ENCODE results near the gene DUOX1. TPM values are rescaled to one million over a fixed set of nuclear protein-coding genes. Genes with fewer than 3 reads are reported as not detected.

Gene DUOX1
- total and polyA plus RNA-seq, 2 donors (not counting 1 experiment from before 2014, with no cell fraction given) = not detected

GRCh38 chr15:45187894-45188830, 58.4 kb downstream of the DUOX1 start, which contains the start of gene SHF:
TSS of gene SHF (minus strand) at chr15:45187966. CDS start at chr15:45187951, 15 bp downstream.
- Histone ChIP-seq H3K36me3 (ENCODE audit: control insufficient read depth, insufficient read depth, low read length) (no peaks in the 10 kb centered on the region), H3K27me3 (ENCODE audit: control insufficient read depth, insufficient read depth, low read length) (peaks cover 18% of the 10 kb centered on the region), H3K9me3 (ENCODE audit: control insufficient read depth, insufficient read depth, low read depth, low read length) (no peaks in the 10 kb centered on the region), H3K4me1 (ENCODE audit: control insufficient read depth, extremely low read depth, insufficient read depth, low read length) (no peaks in the 10 kb centered on the region), H3K4me2 (ENCODE audit: extremely low read depth, insufficient read depth, low read length) (peak within 1 kb of the TSS; percentile 96), H2AFZ (ENCODE audit: low read length) (peak within 1 kb of the TSS; percentile 71), H4K20me1 (ENCODE audit: control insufficient read depth, extremely low read depth, insufficient read depth, low read length) (no peaks in the 10 kb centered on the region), H3K9ac (ENCODE audit: insufficient read depth, low read length) (peak within 1 kb of the TSS; percentile 34), H3K79me2 (ENCODE audit: control insufficient read depth, insufficient read depth, low read length) (no peaks in the 10 kb centered on the region), H3K27ac (ENCODE audit: insufficient read depth, low read length) (no peak within 1 kb of the TSS), H3K4me3 (replicated peaks in 1 of 4; ENCODE audit: control extremely low read depth in 1 of 4, insufficient read depth in 1 of 4, low read depth in 3 of 4, low read length in 4 of 4) (peak within 1 kb of the TSS; percentile 46 to 76 (median 60))
- peak; percentile 33 to 50 for DNase-seq (ENCODE audit: low read depth in 2 of 2)
- TF ChIP-seq EZH2 (IDR thresholded peaks at IDR 0.05; ENCODE audit: low read length, missing control alignments) (peak; percentile 53), CTCF (conservative IDR thresholded peaks at IDR 0.05 in 1 of 2, IDR thresholded peaks at IDR 0.05 in 1 of 2; ENCODE audit: low read depth in 1 of 2, low read length in 2 of 2) (no peak)

GRCh38 chr15:45197512-45197911, 67.7 kb downstream of the DUOX1 start:
- Histone ChIP-seq H3K4me2 (ENCODE audit: extremely low read depth, insufficient read depth, low read length) (peak overlapping the region; percentile 83), H3K79me2 (ENCODE audit: control insufficient read depth, insufficient read depth, low read length) (no peaks in the 10 kb centered on the region), H3K27me3 (ENCODE audit: control insufficient read depth, insufficient read depth, low read length) (no peaks in the 10 kb centered on the region), H3K4me3 (replicated peaks in 1 of 4; ENCODE audit: control extremely low read depth in 1 of 4, insufficient read depth in 1 of 4, low read depth in 3 of 4, low read length in 4 of 4) (peak overlapping the region in 2 of 4 experiments; percentile 24 to 86), H2AFZ (ENCODE audit: low read length) (no peak overlapping the region), H3K9ac (ENCODE audit: insufficient read depth, low read length) (no peak overlapping the region), H3K36me3 (ENCODE audit: control insufficient read depth, insufficient read depth, low read length) (no peaks in the 10 kb centered on the region), H3K4me1 (ENCODE audit: control insufficient read depth, extremely low read depth, insufficient read depth, low read length) (peaks cover 6% of the 10 kb centered on the region), H4K20me1 (ENCODE audit: control insufficient read depth, extremely low read depth, insufficient read depth, low read length) (no peaks in the 10 kb centered on the region), H3K9me3 (ENCODE audit: control insufficient read depth, insufficient read depth, low read depth, low read length) (no peaks in the 10 kb centered on the region), H3K27ac (ENCODE audit: insufficient read depth, low read length) (no peak overlapping the region)
- TF ChIP-seq CTCF (conservative IDR thresholded peaks at IDR 0.05 in 1 of 2, IDR thresholded peaks at IDR 0.05 in 1 of 2; ENCODE audit: low read depth in 1 of 2, low read length in 2 of 2) = no peak
- DNase-seq (ENCODE audit: low read depth in 2 of 2) = no peak

GRCh38 chr15:45198337-45199135, 68.7 kb downstream of the DUOX1 start:
- peak overlapping the region; percentile 83 to 88 (median 87) for H3K4me3 ChIP-seq (replicated peaks in 1 of 4; ENCODE audit: control extremely low read depth in 1 of 4, insufficient read depth in 1 of 4, low read depth in 3 of 4, low read length in 4 of 4)
- no peaks in the 10 kb centered on the region for H4K20me1 ChIP-seq (ENCODE audit: control insufficient read depth, extremely low read depth, insufficient read depth, low read length)
- peak overlapping the region; percentile 82 for H3K27ac ChIP-seq (ENCODE audit: insufficient read depth, low read length)
- peak overlapping the region; percentile 99 for H2AFZ ChIP-seq (ENCODE audit: low read length)
- DNase-seq (ENCODE audit: low read depth in 2 of 2) = peak; percentile 93 to 99
- no peaks in the 10 kb centered on the region for H3K9me3 ChIP-seq (ENCODE audit: control insufficient read depth, insufficient read depth, low read depth, low read length)
- H3K4me1 ChIP-seq (ENCODE audit: control insufficient read depth, extremely low read depth, insufficient read depth, low read length) = peaks cover 6% of the 10 kb centered on the region
- H3K4me2 ChIP-seq (ENCODE audit: extremely low read depth, insufficient read depth, low read length) = peak overlapping the region; percentile 100
- H3K36me3 ChIP-seq (ENCODE audit: control insufficient read depth, insufficient read depth, low read length) = no peaks in the 10 kb centered on the region
- H3K79me2 ChIP-seq (ENCODE audit: control insufficient read depth, insufficient read depth, low read length) = no peaks in the 10 kb centered on the region
- no peaks in the 10 kb centered on the region for H3K27me3 ChIP-seq (ENCODE audit: control insufficient read depth, insufficient read depth, low read length)
- peak overlapping the region; percentile 59 for H3K9ac ChIP-seq (ENCODE audit: insufficient read depth, low read length)
- TF ChIP-seq EZH2 (IDR thresholded peaks at IDR 0.05; ENCODE audit: low read length, missing control alignments) (no peak), CTCF (conservative IDR thresholded peaks at IDR 0.05 in 1 of 2, IDR thresholded peaks at IDR 0.05 in 1 of 2; ENCODE audit: low read depth in 1 of 2, low read length in 2 of 2) (peak; percentile 85 to 86)
